Endothelial cell (in vitro differentiated cells): Measurements from ENCODE around the gene TEN1. TPM values are rescaled to one million over a fixed set of nuclear protein-coding genes. Genes with fewer than 3 reads are reported as not detected.

Experiments used
- DNase-seq: peaks from one replicate; pipeline ENCODE4 v3.0.0; 2021; ENCODE audit warnings: low spot score
- H3K27ac Mint-ChIP-seq: one replicate; pipeline ENCODE4 v1.8.0; 2021; ENCODE audit warnings: mixed read lengths, inconsistent platforms; ENCODE audit not compliant: unreplicated experiment
- H3K27me3 Mint-ChIP-seq: one replicate; pipeline ENCODE4 v1.8.0; 2021; ENCODE audit warnings: mild to moderate bottlenecking, moderate library complexity, mixed read lengths, inconsistent platforms; ENCODE audit not compliant: unreplicated experiment
- H3K36me3 Mint-ChIP-seq: one replicate; pipeline ENCODE4 v1.8.0; 2021; ENCODE audit warnings: mild to moderate bottlenecking, low read depth, mixed read lengths, inconsistent platforms; ENCODE audit not compliant: unreplicated experiment
- H3K4me1 Mint-ChIP-seq: one replicate; pipeline ENCODE4 v1.8.0; 2021; ENCODE audit warnings: mild to moderate bottlenecking, mixed read lengths, inconsistent platforms; ENCODE audit not compliant: unreplicated experiment
- H3K4me3 Mint-ChIP-seq: one replicate; pipeline ENCODE4 v1.8.0; 2021; ENCODE audit warnings: mild to moderate bottlenecking, mixed read lengths, inconsistent platforms; ENCODE audit not compliant: unreplicated experiment
- H3K9me3 Mint-ChIP-seq: one replicate; pipeline ENCODE4 v1.8.0; 2021; ENCODE audit warnings: mixed read lengths, inconsistent platforms; ENCODE audit not compliant: unreplicated experiment
- CTCF ChIP-seq: fragments of 200-600 bp; sonication (generic); IDR thresholded peaks from one replicate; pipeline ENCODE4 v1.5.0; 2021; ENCODE audit warnings: antibody characterized with exemption; ENCODE audit not compliant: unreplicated experiment
- total RNA-seq: library from RNA; stranded (reverse); fragmentation: NEBNext Ultra II Directional; extraction: Animal tissue kit (Norgen Biotek cat#: 25700); gene quantifications from one replicate; pipeline ENCODE4 v1.2.1, GENCODE V29; 2021; ENCODE audit not compliant: unreplicated experiment

Gene TEN1
- total RNA-seq, 1 donor from 2014 or later: 22.6 TPM

- TF ChIP-seq CTCF: no peak
- H3K4me1 Mint-ChIP-seq: peaks cover 8% of the 10 kb centered on the region
- no peak for DNase-seq
- no peak overlapping the region for H3K4me3 Mint-ChIP-seq
- H3K27me3 Mint-ChIP-seq: peaks cover 12% of the 10 kb centered on the region
- H3K36me3 Mint-ChIP-seq: no peaks in the 10 kb centered on the region
- H3K9me3 Mint-ChIP-seq: no peaks in the 10 kb centered on the region
- H3K27ac Mint-ChIP-seq: no peak overlapping the region
Measured at GRCh38 chr17:76024353-76024752, 45.3 kb downstream of the TEN1 start.

- peaks cover 14% of the 10 kb centered on the region for H3K4me1 Mint-ChIP-seq
- no peak for TF ChIP-seq CTCF
- peaks cover 10% of the 10 kb centered on the region for H3K27me3 Mint-ChIP-seq
- no peaks in the 10 kb centered on the region for H3K9me3 Mint-ChIP-seq
- no peaks in the 10 kb centered on the region for H3K36me3 Mint-ChIP-seq
- DNase-seq: no peak
- no peak overlapping the region for H3K27ac Mint-ChIP-seq
- no peak overlapping the region for H3K4me3 Mint-ChIP-seq
Measured at GRCh38 chr17:76025294-76025693, 46.3 kb downstream of the TEN1 start.

GRCh38 chr17:76026714-76027158 lies 47.7 kb downstream of the TEN1 start:
- Mint-ChIP-seq H3K4me1 (peaks cover 14% of the 10 kb centered on the region), H3K27ac (no peak overlapping the region), H3K27me3 (peaks cover 9% of the 10 kb centered on the region), H3K36me3 (no peaks in the 10 kb centered on the region), H3K9me3 (no peaks in the 10 kb centered on the region), H3K4me3 (no peak overlapping the region)
- DNase-seq: no peak
- TF ChIP-seq CTCF: no peak

GRCh38 chr17:76027159-76027839 lies 48.3 kb downstream of the TEN1 start, which contains the start of gene EVPL:
TSS of gene EVPL (minus strand) at chr17:76027306. CDS start at chr17:76027198, 108 bp downstream.
- H3K27ac Mint-ChIP-seq: no peak within 1 kb of the TSS
- DNase-seq: no peak
- H3K27me3 Mint-ChIP-seq: peaks cover 9% of the 10 kb centered on the region
- H3K4me1 Mint-ChIP-seq: peaks cover 14% of the 10 kb centered on the region
- TF ChIP-seq CTCF: no peak
- no peaks in the 10 kb centered on the region for H3K9me3 Mint-ChIP-seq
- no peaks in the 10 kb centered on the region for H3K36me3 Mint-ChIP-seq
- H3K4me3 Mint-ChIP-seq: no peak within 1 kb of the TSS

- Mint-ChIP-seq H3K4me3 (no peak overlapping the region), H3K36me3 (peaks cover 3% of the 10 kb centered on the region), H3K9me3 (no peaks in the 10 kb centered on the region), H3K27me3 (peaks cover 4% of the 10 kb centered on the region), H3K4me1 (peaks cover 12% of the 10 kb centered on the region), H3K27ac (no peak overlapping the region)
- DNase-seq: no peak
- no peak for TF ChIP-seq CTCF
Measured at GRCh38 chr17:76032073-76032779, 53.2 kb downstream of the TEN1 start.
